ENCODE results near the gene CCDC192. TPM values are rescaled to one million over a fixed set of nuclear protein-coding genes. Genes with fewer than 3 reads are reported as not detected.

Gene CCDC192
- total RNA-seq, 2 donors from 2014 or later: not detected

DNA sequence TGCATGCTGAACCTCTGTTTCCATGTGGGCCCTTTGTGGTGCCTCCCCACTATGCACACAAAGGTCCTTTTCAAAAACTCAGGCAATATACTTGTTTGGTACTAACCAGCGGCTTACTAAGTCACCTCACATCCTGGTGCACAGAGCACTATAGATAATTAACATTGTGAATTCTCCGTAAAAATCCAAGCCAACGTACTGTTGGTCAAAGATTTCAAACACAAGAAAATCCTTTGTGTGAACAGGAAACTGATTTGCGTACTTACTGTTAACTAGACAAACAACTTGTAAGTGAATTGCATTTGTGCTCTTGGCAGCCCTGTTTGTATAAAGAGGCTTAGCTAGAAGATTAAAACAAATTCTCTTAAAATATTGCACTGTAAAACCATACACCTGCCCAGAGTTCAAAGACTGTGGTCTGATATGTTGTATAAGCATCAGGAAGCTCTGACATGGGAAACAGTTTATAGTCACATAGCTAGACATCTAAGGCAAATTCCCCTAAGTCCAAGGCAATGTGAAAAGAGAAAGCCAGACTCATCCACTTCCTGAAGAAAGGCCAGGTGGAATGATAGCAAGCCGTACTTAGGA is 255.3 kb downstream of the CCDC192 start:
- 19 to 27% methylated on average over 5 of the region's 5 CpGs for WGBS, 2 donors
- no peak overlapping the region for H3K4me3 ChIP-seq
- H3K27me3 ChIP-seq: no peaks in the 10 kb centered on the region
- no peak for DNase-seq
- intact Hi-C loops (cut with DNase I): no loop called here
- no peaks in the 10 kb centered on the region for H3K36me3 ChIP-seq (replicated peaks in 1 of 2; ENCODE audit: insufficient read depth in 1 of 2, low read depth in 2 of 2)
- TF ChIP-seq, protein P1, sequence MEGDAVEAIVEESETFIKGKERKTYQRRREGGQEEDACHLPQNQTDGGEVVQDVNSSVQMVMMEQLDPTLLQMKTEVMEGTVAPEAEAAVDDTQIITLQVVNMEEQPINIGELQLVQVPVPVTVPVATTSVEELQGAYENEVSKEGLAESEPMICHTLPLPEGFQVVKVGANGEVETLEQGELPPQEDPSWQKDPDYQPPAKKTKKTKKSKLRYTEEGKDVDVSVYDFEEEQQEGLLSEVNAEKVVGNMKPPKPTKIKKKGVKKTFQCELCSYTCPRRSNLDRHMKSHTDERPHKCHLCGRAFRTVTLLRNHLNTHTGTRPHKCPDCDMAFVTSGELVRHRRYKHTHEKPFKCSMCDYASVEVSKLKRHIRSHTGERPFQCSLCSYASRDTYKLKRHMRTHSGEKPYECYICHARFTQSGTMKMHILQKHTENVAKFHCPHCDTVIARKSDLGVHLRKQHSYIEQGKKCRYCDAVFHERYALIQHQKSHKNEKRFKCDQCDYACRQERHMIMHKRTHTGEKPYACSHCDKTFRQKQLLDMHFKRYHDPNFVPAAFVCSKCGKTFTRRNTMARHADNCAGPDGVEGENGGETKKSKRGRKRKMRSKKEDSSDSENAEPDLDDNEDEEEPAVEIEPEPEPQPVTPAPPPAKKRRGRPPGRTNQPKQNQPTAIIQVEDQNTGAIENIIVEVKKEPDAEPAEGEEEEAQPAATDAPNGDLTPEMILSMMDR (IDR thresholded peaks at IDR 0.05): no peak
- no peak for TF ChIP-seq POLR2A (IDR thresholded peaks at IDR 0.05)
- ATAC-seq: peak; percentile 53
- no peaks in the 10 kb centered on the region for H3K9me3 ChIP-seq
- peak overlapping the region in 3 of 4 donors; percentile 54 to 68 (median 66) for H3K27ac ChIP-seq
- peaks cover 32% of the 10 kb centered on the region for H3K4me1 ChIP-seq

DNA sequence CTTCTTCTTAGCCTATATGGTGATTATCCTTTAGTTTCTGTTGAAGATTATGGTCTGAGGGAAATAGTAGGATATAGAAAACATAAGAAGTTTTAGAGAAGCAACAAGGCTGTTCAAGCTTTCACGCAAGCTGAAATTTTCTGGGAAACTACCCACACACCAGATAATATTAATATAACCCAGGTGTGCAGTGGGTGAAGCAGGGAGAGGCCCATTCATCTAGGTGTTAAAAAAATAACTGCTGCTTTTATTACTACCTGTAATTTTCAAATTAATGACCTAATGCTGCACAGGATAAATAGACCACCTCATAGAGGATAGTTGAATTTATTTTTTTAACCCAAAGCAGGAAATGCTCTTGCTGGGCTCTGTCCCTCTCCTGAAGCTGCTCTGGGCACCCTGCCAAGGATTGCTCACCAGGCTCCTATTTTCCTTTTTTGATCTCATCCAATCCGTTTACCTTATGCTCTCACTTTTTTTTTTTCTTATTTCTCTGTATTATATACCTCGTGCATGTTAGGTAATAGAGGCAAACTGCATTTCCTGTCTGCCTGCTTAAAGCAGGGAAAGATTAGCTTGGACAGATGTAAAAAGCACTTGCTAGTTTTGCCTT is 256.1 kb downstream of the CCDC192 start:
- DNase-seq (peak; percentile 68 to 80 (median 74)), ATAC-seq (peak; percentile 72)
- TF ChIP-seq POLR2A (IDR thresholded peaks at IDR 0.05): no peak
- TF ChIP-seq, protein P1 (IDR thresholded peaks at IDR 0.05): no peak
- H3K4me3 ChIP-seq: no peak overlapping the region
- no peaks in the 10 kb centered on the region for H3K36me3 ChIP-seq (replicated peaks in 1 of 2; ENCODE audit: insufficient read depth in 1 of 2, low read depth in 2 of 2)
- intact Hi-C loops (cut with DNase I): no loop called here
- peak overlapping the region in 3 of 4 donors; percentile 54 to 68 (median 66) for H3K27ac ChIP-seq
- H3K9me3 ChIP-seq: no peaks in the 10 kb centered on the region
- no peaks in the 10 kb centered on the region for H3K27me3 ChIP-seq
- peaks cover 32% of the 10 kb centered on the region for H3K4me1 ChIP-seq
- WGBS, 2 donors: 16% methylated on average over 3 of the region's 3 CpGs

DNA sequence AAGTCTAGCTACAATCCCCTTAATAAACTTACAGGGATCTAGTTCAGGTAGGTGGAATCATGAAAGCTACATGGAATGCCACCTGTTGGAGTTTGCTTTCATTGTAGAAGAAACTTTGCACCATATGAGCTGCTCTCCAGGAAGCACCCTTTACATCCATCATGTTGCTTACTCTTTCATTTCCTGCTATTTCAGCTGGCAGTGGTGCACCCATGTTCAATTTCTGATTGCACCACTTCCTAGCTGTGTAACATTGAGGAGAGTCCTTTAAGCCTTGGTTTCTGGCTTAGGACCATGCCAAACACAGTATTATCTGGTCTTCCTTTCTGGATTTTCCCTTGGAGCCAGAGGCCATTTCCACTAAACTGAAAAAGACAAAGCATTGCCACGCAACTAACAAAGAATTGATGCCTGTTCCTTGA is 257.1 kb downstream of the CCDC192 start:
- TF ChIP-seq POLR2A (IDR thresholded peaks at IDR 0.05): no peak
- TF ChIP-seq, protein P1 (IDR thresholded peaks at IDR 0.05): no peak
- ATAC-seq (no peak), DNase-seq (no peak)
- Histone ChIP-seq H3K9me3 (no peaks in the 10 kb centered on the region), H3K4me3 (no peak overlapping the region), H3K36me3 (replicated peaks in 1 of 2; ENCODE audit: insufficient read depth in 1 of 2, low read depth in 2 of 2) (no peaks in the 10 kb centered on the region), H3K4me1 (peaks cover 32% of the 10 kb centered on the region), H3K27me3 (no peaks in the 10 kb centered on the region), H3K27ac (no peak overlapping the region)
- 90% methylated on average over 1 of the region's 1 CpG for WGBS, 2 donors
- intact Hi-C loops (cut with DNase I): no loop called here

GRCh38 chr5:127961006-127961762 is 258.0 kb downstream of the CCDC192 start:
- intact Hi-C loops (cut with DNase I): no loop called here
- 88 to 90% methylated on average over 2 of the region's 2 CpGs for WGBS, 2 donors
- no peak for DNase-seq
- TF ChIP-seq, protein P1 (IDR thresholded peaks at IDR 0.05): no peak
- TF ChIP-seq POLR2A (IDR thresholded peaks at IDR 0.05): no peak
- no peak for ATAC-seq
- no peaks in the 10 kb centered on the region for H3K27me3 ChIP-seq
- H3K9me3 ChIP-seq: no peaks in the 10 kb centered on the region
- H3K4me3 ChIP-seq: no peak overlapping the region
- H3K36me3 ChIP-seq (replicated peaks in 1 of 2; ENCODE audit: insufficient read depth in 1 of 2, low read depth in 2 of 2): no peaks in the 10 kb centered on the region
- H3K4me1 ChIP-seq: peaks cover 32% of the 10 kb centered on the region
- no peak overlapping the region for H3K27ac ChIP-seq
